ENCODE measurements around the gene PRR30.

Gene PRR30

GRCh38 chr2:27094353-27094984, 44.7 kb downstream of the PRR30 start:
- no peaks in the 10 kb centered on the region for H3K27me3 ChIP-seq (ENCODE audit: insufficient read depth, poor library complexity, severe bottlenecking)
- no peak for TF ChIP-seq CTCF (IDR thresholded peaks at IDR 0.05; ENCODE audit: insufficient read depth, low read length)
- no peak for TF ChIP-seq POLR2AphosphoS5 (IDR thresholded peaks at IDR 0.05; ENCODE audit: low read depth)
- no peak for TF ChIP-seq SPI1 (IDR thresholded peaks at IDR 0.05; ENCODE audit: borderline replicate concordance, low read depth)
- no peak for TF ChIP-seq REST (IDR thresholded peaks at IDR 0.05; ENCODE audit: insufficient replicate concordance, low read depth)
- no peak for TF ChIP-seq GABPA (IDR thresholded peaks at IDR 0.05; ENCODE audit: low read depth)
- DNase-seq (ENCODE audit: low read depth in 1 of 2, low spot score in 1 of 2), result no peak
- H3K4me3 ChIP-seq (replicated peaks; ENCODE audit: insufficient read depth, low read length), result no peak overlapping the region
- H3K27ac ChIP-seq (replicated peaks), result no peak overlapping the region

- H3K27me3 ChIP-seq (ENCODE audit: insufficient read depth, poor library complexity, severe bottlenecking), result no peaks in the 10 kb centered on the region
- no peak for DNase-seq (ENCODE audit: low read depth in 1 of 2, low spot score in 1 of 2)
- H3K4me3 ChIP-seq (replicated peaks; ENCODE audit: insufficient read depth, low read length), result no peak overlapping the region
- TF ChIP-seq REST (IDR thresholded peaks at IDR 0.05; ENCODE audit: insufficient replicate concordance, low read depth) (no peak), GABPA (IDR thresholded peaks at IDR 0.05; ENCODE audit: low read depth) (no peak), SPI1 (IDR thresholded peaks at IDR 0.05; ENCODE audit: borderline replicate concordance, low read depth) (no peak)
- H3K27ac ChIP-seq (replicated peaks), result no peak overlapping the region
Observed at GRCh38 chr2:27093430-27094352, 45.5 kb downstream of the PRR30 start.

GRCh38 chr2:27092696-27093429, 46.3 kb downstream of the PRR30 start:
- no peak overlapping the region for H3K27ac ChIP-seq (replicated peaks)
- no peak overlapping the region for H3K4me3 ChIP-seq (replicated peaks; ENCODE audit: insufficient read depth, low read length)
- DNase-seq (ENCODE audit: low read depth in 1 of 2, low spot score in 1 of 2), result no peak
- TF ChIP-seq CTCF (IDR thresholded peaks at IDR 0.05; ENCODE audit: insufficient read depth, low read length), result no peak
- no peaks in the 10 kb centered on the region for H3K27me3 ChIP-seq (ENCODE audit: insufficient read depth, poor library complexity, severe bottlenecking)

Data from HL-60 (cell line).